SK-N-SH treated with all-trans-retinoic acid at 6 μM for 48 hours (cell line): ENCODE measurements around the gene SPECC1.

Experiments
- ATAC-seq: fragments of 200-7000 bp; cut with Tn5 transposase; 3 replicates; pipeline ENCODE4 v1.9.1; 2020; ENCODE audit warnings: mild to moderate bottlenecking, moderate library complexity
- ARNTL ChIP-seq: fragments of 450-650 bp; formaldehyde crosslinking; IDR thresholded peaks from 2 replicates; pipeline ENCODE4 v1.5.0; 2020; ENCODE audit warnings: low read depth, mild to moderate bottlenecking, moderate library complexity, borderline replicate concordance
- BACH2 ChIP-seq: fragments of 250-450 bp; sonication (Bioruptor Pico); IDR thresholded peaks from 2 replicates; pipeline ENCODE4 v1.9.0; 2021; ENCODE audit warnings: mild to moderate bottlenecking, borderline replicate concordance
- ESRRG ChIP-seq: fragments of 250-450 bp; sonication (Bioruptor Pico); IDR thresholded peaks from 2 replicates; pipeline ENCODE4 v1.6.1; 2021; ENCODE audit warnings: mild to moderate bottlenecking
- GLIS3 ChIP-seq: fragments of 250-450 bp; sonication (Bioruptor Pico); IDR thresholded peaks from 2 replicates; pipeline ENCODE4 v1.5.0; 2020; ENCODE audit warnings: mild to moderate bottlenecking, moderate library complexity
- ISL1 ChIP-seq: fragments of 250-450 bp; sonication (Bioruptor Pico); IDR thresholded peaks from 2 replicates; pipeline ENCODE4 v2.1.2; 2022; ENCODE audit warnings: mild to moderate bottlenecking, moderate library complexity
- OSR1 ChIP-seq: fragments of 250-450 bp; sonication (Bioruptor Pico); IDR thresholded peaks from 2 replicates; pipeline ENCODE4 v1.8.0; 2022; ENCODE audit warnings: moderate library complexity, mild to moderate bottlenecking, inconsistent platforms
- PPARA ChIP-seq: fragments of 250-450 bp; sonication (Bioruptor Pico); IDR thresholded peaks from 2 replicates; pipeline ENCODE4 v1.5.0; 2020; ENCODE audit warnings: mild to moderate bottlenecking, borderline replicate concordance
- RARB ChIP-seq: fragments of 250-450 bp; sonication (Bioruptor Pico); IDR thresholded peaks from 2 replicates; pipeline ENCODE4 v1.8.0; 2021; ENCODE audit warnings: mild to moderate bottlenecking, moderate library complexity
- SNAI2 ChIP-seq: fragments of 250-450 bp; sonication (Bioruptor Pico); IDR thresholded peaks from 2 replicates; pipeline ENCODE4 v1.5.0; 2020; ENCODE audit warnings: mild to moderate bottlenecking, moderate library complexity
- TCF4 ChIP-seq: fragments of 250-450 bp; sonication (Bioruptor Pico); IDR thresholded peaks from 2 replicates; pipeline ENCODE4 v1.8.0; 2021; ENCODE audit warnings: mild to moderate bottlenecking, moderate library complexity, borderline replicate concordance
- TOX ChIP-seq: fragments of 250-450 bp; sonication (Bioruptor Pico); IDR thresholded peaks from 2 replicates; pipeline ENCODE4 v1.8.0; 2021; ENCODE audit warnings: mild to moderate bottlenecking, moderate library complexity, borderline replicate concordance
- ZC3H10 ChIP-seq: fragments of 250-450 bp; sonication (Bioruptor Pico); IDR thresholded peaks from 2 replicates; pipeline ENCODE4 v1.5.1; 2021; ENCODE audit warnings: mild to moderate bottlenecking, moderate library complexity
- ZFP3 ChIP-seq: fragments of 250-450 bp; sonication (Bioruptor Pico); IDR thresholded peaks from 2 replicates; pipeline ENCODE4 v1.5.0; 2020; ENCODE audit warnings: mild to moderate bottlenecking, moderate library complexity
- ZFP30 ChIP-seq: fragments of 450-650 bp; formaldehyde crosslinking; IDR thresholded peaks from 2 replicates; pipeline ENCODE4 v1.5.0; 2022; ENCODE audit warnings: mild to moderate bottlenecking, moderate library complexity
- ZNF565 ChIP-seq: fragments of 450-650 bp; formaldehyde crosslinking; conservative IDR thresholded peaks from 2 replicates; pipeline ENCODE4 v1.5.0; 2020; ENCODE audit warnings: low read depth, mild to moderate bottlenecking, moderate library complexity
- ZNF70 ChIP-seq: fragments of 450-650 bp; formaldehyde crosslinking; IDR thresholded peaks from 2 replicates; pipeline ENCODE4 v1.5.0; 2020; ENCODE audit warnings: mild to moderate bottlenecking, moderate library complexity
- ZNF8 ChIP-seq: fragments of 450-650 bp; formaldehyde crosslinking; IDR thresholded peaks from 2 replicates; pipeline ENCODE4 v1.5.0; 2020; ENCODE audit warnings: mild to moderate bottlenecking, moderate library complexity
- TF ChIP-seq, protein P1 (sequence below): fragments of 250-450 bp; sonication (Bioruptor Pico); IDR thresholded peaks from 2 replicates; pipeline ENCODE4 v1.8.0; 2020; ENCODE audit warnings: mild to moderate bottlenecking, moderate library complexity, borderline replicate concordance
- TF ChIP-seq, protein P2 (sequence below): fragments of 250-450 bp; sonication (Bioruptor Pico); IDR thresholded peaks from 2 replicates; pipeline ENCODE4 v1.5.1; 2020; ENCODE audit warnings: low read depth, mild to moderate bottlenecking, moderate library complexity
- TF ChIP-seq, protein P3 (sequence below): fragments of 250-450 bp; sonication (Bioruptor Pico); IDR thresholded peaks from 2 replicates; pipeline ENCODE4 v1.5.0; 2020; ENCODE audit warnings: mild to moderate bottlenecking, moderate library complexity
- TF ChIP-seq, protein P4 (sequence below): fragments of 250-450 bp; sonication (Bioruptor Pico); IDR thresholded peaks from 2 replicates; pipeline ENCODE4 v1.8.0; 2021; ENCODE audit warnings: low read depth, mild to moderate bottlenecking, moderate library complexity, borderline replicate concordance

Gene SPECC1

DNA sequence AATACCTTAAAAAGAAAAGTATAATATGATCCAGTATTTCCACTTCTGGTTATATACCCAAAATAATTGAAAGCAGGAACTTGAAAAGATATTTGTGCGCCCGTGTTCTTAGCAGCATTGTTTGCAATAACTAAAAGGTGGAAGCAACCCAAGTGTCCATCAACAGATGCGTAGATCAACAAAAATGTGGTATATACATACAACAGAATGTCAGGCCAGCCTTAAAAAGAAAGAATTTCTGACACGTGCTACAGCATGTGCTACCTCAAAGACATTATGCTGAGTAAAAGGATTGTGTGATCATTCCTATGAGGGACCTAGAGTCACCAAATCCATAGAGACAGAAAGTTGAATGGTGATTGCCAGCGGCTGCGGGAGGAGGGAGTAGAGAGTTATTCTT lies 133.1 kb downstream of the SPECC1 start:
- ATAC-seq: no peak
- no peak for TF ChIP-seq ZC3H10 (CRISPR knock-in tag)
- no peak for TF ChIP-seq PPARA
- TF ChIP-seq ZNF565: no peak
- TF ChIP-seq, protein P1, sequence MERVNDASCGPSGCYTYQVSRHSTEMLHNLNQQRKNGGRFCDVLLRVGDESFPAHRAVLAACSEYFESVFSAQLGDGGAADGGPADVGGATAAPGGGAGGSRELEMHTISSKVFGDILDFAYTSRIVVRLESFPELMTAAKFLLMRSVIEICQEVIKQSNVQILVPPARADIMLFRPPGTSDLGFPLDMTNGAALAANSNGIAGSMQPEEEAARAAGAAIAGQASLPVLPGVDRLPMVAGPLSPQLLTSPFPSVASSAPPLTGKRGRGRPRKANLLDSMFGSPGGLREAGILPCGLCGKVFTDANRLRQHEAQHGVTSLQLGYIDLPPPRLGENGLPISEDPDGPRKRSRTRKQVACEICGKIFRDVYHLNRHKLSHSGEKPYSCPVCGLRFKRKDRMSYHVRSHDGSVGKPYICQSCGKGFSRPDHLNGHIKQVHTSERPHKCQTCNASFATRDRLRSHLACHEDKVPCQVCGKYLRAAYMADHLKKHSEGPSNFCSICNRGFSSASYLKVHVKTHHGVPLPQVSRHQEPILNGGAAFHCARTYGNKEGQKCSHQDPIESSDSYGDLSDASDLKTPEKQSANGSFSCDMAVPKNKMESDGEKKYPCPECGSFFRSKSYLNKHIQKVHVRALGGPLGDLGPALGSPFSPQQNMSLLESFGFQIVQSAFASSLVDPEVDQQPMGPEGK (CRISPR knock-in tag): no peak
- TF ChIP-seq, protein P2, sequence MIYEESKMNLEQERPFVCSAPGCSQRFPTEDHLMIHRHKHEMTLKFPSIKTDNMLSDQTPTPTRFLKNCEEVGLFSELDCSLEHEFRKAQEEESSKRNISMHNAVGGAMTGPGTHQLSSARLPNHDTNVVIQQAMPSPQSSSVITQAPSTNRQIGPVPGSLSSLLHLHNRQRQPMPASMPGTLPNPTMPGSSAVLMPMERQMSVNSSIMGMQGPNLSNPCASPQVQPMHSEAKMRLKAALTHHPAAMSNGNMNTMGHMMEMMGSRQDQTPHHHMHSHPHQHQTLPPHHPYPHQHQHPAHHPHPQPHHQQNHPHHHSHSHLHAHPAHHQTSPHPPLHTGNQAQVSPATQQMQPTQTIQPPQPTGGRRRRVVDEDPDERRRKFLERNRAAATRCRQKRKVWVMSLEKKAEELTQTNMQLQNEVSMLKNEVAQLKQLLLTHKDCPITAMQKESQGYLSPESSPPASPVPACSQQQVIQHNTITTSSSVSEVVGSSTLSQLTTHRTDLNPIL (CRISPR knock-in tag): no peak
- TF ChIP-seq ESRRG (CRISPR knock-in tag): no peak
- no peak for TF ChIP-seq ZNF70 (CRISPR knock-in tag)
- TF ChIP-seq ARNTL (CRISPR knock-in tag): no peak
- TF ChIP-seq TOX (CRISPR knock-in tag): no peak
- no peak for TF ChIP-seq ZFP30 (CRISPR knock-in tag)
- no peak for TF ChIP-seq ZFP3
- TF ChIP-seq SNAI2 (CRISPR knock-in tag): no peak
- TF ChIP-seq, protein P3, sequence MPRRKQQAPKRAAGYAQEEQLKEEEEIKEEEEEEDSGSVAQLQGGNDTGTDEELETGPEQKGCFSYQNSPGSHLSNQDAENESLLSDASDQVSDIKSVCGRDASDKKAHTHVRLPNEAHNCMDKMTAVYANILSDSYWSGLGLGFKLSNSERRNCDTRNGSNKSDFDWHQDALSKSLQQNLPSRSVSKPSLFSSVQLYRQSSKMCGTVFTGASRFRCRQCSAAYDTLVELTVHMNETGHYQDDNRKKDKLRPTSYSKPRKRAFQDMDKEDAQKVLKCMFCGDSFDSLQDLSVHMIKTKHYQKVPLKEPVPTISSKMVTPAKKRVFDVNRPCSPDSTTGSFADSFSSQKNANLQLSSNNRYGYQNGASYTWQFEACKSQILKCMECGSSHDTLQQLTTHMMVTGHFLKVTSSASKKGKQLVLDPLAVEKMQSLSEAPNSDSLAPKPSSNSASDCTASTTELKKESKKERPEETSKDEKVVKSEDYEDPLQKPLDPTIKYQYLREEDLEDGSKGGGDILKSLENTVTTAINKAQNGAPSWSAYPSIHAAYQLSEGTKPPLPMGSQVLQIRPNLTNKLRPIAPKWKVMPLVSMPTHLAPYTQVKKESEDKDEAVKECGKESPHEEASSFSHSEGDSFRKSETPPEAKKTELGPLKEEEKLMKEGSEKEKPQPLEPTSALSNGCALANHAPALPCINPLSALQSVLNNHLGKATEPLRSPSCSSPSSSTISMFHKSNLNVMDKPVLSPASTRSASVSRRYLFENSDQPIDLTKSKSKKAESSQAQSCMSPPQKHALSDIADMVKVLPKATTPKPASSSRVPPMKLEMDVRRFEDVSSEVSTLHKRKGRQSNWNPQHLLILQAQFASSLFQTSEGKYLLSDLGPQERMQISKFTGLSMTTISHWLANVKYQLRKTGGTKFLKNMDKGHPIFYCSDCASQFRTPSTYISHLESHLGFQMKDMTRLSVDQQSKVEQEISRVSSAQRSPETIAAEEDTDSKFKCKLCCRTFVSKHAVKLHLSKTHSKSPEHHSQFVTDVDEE (CRISPR knock-in tag): no peak
- TF ChIP-seq ZNF8: no peak
- no peak for TF ChIP-seq OSR1 (CRISPR knock-in tag)
- no peak for TF ChIP-seq TCF4 (CRISPR knock-in tag)
- TF ChIP-seq GLIS3 (CRISPR knock-in tag): no peak
- TF ChIP-seq RARB: no peak
- TF ChIP-seq BACH2 (CRISPR knock-in tag): no peak
- TF ChIP-seq, protein P4, sequence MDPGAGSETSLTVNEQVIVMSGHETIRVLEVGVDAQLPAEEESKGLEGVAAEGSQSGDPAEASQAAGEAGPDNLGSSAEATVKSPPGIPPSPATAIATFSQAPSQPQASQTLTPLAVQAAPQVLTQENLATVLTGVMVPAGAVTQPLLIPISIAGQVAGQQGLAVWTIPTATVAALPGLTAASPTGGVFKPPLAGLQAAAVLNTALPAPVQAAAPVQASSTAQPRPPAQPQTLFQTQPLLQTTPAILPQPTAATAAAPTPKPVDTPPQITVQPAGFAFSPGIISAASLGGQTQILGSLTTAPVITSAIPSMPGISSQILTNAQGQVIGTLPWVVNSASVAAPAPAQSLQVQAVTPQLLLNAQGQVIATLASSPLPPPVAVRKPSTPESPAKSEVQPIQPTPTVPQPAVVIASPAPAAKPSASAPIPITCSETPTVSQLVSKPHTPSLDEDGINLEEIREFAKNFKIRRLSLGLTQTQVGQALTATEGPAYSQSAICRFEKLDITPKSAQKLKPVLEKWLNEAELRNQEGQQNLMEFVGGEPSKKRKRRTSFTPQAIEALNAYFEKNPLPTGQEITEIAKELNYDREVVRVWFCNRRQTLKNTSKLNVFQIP (CRISPR knock-in tag): no peak
- TF ChIP-seq, all 23 proteins: peak for 0

DNA sequence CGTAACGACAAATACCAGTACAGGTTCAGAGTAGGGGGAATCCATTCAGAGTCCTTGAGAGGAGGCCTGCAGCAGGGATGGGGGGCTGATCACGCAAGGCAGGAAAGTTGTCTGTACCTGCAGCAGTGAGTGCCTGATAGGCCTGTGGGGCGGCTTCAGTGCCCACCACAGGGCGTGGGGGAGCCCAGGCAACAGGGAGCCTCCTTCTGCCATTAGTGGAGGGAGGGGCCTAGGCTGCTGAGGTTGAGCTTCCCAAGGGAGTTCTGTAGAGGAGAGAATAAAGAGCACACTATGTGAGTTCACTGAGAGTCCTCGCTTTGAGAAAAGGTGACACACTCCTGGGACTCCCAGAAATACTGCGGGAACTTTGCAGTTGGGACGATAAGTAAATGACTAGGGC lies 134.6 kb downstream of the SPECC1 start:
- ATAC-seq: no peak
- no peak for TF ChIP-seq TOX (CRISPR knock-in tag)
- TF ChIP-seq ISL1 (CRISPR knock-in tag): no peak
- TF ChIP-seq OSR1 (CRISPR knock-in tag): no peak
- TF ChIP-seq, protein P2 (CRISPR knock-in tag): no peak
- no peak for TF ChIP-seq PPARA
- TF ChIP-seq, protein P3 (CRISPR knock-in tag): no peak
- TF ChIP-seq ZFP30 (CRISPR knock-in tag): no peak
